H1 (cell line): ENCODE data around the gene PNPLA8. TPM values are rescaled to one million over a fixed set of nuclear protein-coding genes. Genes with fewer than 3 reads are reported as not detected.

ENCODE experiments used
- CTCF ChIA-PET: fragments of 300-600 bp; sonication (Branson Sonifier 250); formaldehyde crosslinking; loops from one replicate; lab custom pipeline; 2021; ENCODE audit not compliant: partially characterized antibody; lab: Charles Lee
- POLR2A ChIA-PET: fragments of 300-600 bp; sonication (Branson Sonifier 250); formaldehyde crosslinking; loops from one replicate; lab custom pipeline; 2021; ENCODE audit warnings: inconsistent platforms; ENCODE audit not compliant: partially characterized antibody; lab: Charles Lee
- DNase-seq, 2 experiments: peaks; one replicate each; pipeline versions ENCODE4 v3.0.0 to v3.0.0-alpha.2; 2010 to 2022; ENCODE audit warnings: low spot score in 2 of 2, low read depth in 1 of 2, mixed read lengths in 1 of 2
- FAIRE-seq: peaks from 2 replicates; lab custom pipeline; 2011; peaks lifted over from hg19 to GRCh38; lab: Jason Lieb, UNC
- H2AFZ ChIP-seq: 2 replicates; pipeline ENCODE4 v1.8.1; 2012; ENCODE audit warnings: low read length, inconsistent platforms
- H2AK5ac ChIP-seq: 2 replicates; pipeline ENCODE4 v1.6.1; 2013; ENCODE audit warnings: low read depth, low read length
- H2BK120ac ChIP-seq: replicated peaks from 2 replicates; pipeline ENCODE3; 2013; ENCODE audit warnings: low read depth, low read length, inconsistent platforms
- H2BK12ac ChIP-seq: 2 replicates; pipeline ENCODE4 v1.6.1; 2013; ENCODE audit warnings: low read depth, low read length
- H2BK15ac ChIP-seq: 2 replicates; pipeline ENCODE4 v1.6.1; 2013; ENCODE audit warnings: low read length
- H2BK20ac ChIP-seq: 2 replicates; pipeline ENCODE4 v1.6.1; 2013; ENCODE audit warnings: low read length
- H2BK5ac ChIP-seq: 2 replicates; pipeline ENCODE4 v1.6.1; 2013; ENCODE audit warnings: low read depth, low read length
- H3K14ac ChIP-seq: 2 replicates; pipeline ENCODE4 v1.6.1; 2013; ENCODE audit warnings: inconsistent platforms; ENCODE audit not compliant: insufficient read length
- H3K18ac ChIP-seq: 2 replicates; pipeline ENCODE4 v1.6.1; 2013; ENCODE audit warnings: low read length; ENCODE audit errors: extremely low read depth
- H3K23ac ChIP-seq: 2 replicates; pipeline ENCODE4 v1.6.1; 2013; ENCODE audit warnings: inconsistent platforms; ENCODE audit not compliant: insufficient read length
- H3K23me2 ChIP-seq: 2 replicates; pipeline ENCODE4 v1.6.1; 2013; ENCODE audit warnings: low read depth, low read length
- H3K27ac ChIP-seq: 2 replicates; pipeline ENCODE4 v1.6.1; 2011; ENCODE audit warnings: low read depth, low read length, inconsistent platforms
- H3K27me3 ChIP-seq, 4 experiments: replicated peaks in 1 of 4; 1 replicate in 1 of 4; 2 replicates in 3 of 4; pipeline versions ENCODE4 v1.6.1 to v1.8.1; 2011 to 2013; ENCODE audit warnings: low read length in 3 of 4, mild to moderate bottlenecking in 3 of 4, inconsistent platforms in 2 of 4, mixed read lengths in 2 of 4, moderate library complexity in 1 of 4; ENCODE audit not compliant: control insufficient read depth in 3 of 4, insufficient read depth in 3 of 4; ENCODE audit errors: extremely low read depth in 1 of 4
- H3K36me3 ChIP-seq, 4 experiments: 2 replicates each; pipeline versions ENCODE4 v1.6.1 to v1.8.1; 2011 to 2013; ENCODE audit warnings: mild to moderate bottlenecking in 4 of 4, low read length in 3 of 4, moderate library complexity in 2 of 4, control low read depth in 1 of 4, inconsistent platforms in 1 of 4; ENCODE audit not compliant: insufficient read depth in 4 of 4, control insufficient read depth in 2 of 4
- H3K4ac ChIP-seq: replicated peaks from 2 replicates; pipeline ENCODE3; 2013; ENCODE audit warnings: low read length, low read depth, mixed read lengths, inconsistent platforms; ENCODE audit not compliant: insufficient read length
- H3K4me1 ChIP-seq, 4 experiments: replicated peaks in 1 of 4; 1 replicate in 1 of 4; 2 replicates in 3 of 4; pipeline versions ENCODE4 v1.6.1 to v1.8.1; 2011 to 2013; ENCODE audit warnings: low read length in 3 of 4, inconsistent platforms in 2 of 4, mixed read lengths in 1 of 4; ENCODE audit not compliant: insufficient read depth in 4 of 4, control insufficient read depth in 3 of 4
- H3K4me2 ChIP-seq, 2 experiments: 2 replicates each; pipeline versions ENCODE4 v1.6.1 to v1.8.1; 2011 to 2013; ENCODE audit warnings: low read depth in 2 of 2, low read length in 2 of 2, control low read depth in 1 of 2, inconsistent platforms in 1 of 2, mild to moderate bottlenecking in 1 of 2; ENCODE audit not compliant: insufficient read depth in 1 of 2
- H3K4me3 ChIP-seq, 4 experiments: fragments of 200-600, 300-600 bp in 1 of 4; sonication (generic), shearing (Covaris generic), sonication (Bioruptor Twin) in 1 of 4; 2 replicates each; pipeline versions ENCODE4 v1.5.1 to v1.8.1; 2011 to 2016; ENCODE audit warnings: low read length in 4 of 4, low read depth in 3 of 4, control low read depth in 2 of 4, inconsistent platforms in 2 of 4, mild to moderate bottlenecking in 2 of 4, mixed read lengths in 1 of 4, moderate library complexity in 1 of 4; ENCODE audit not compliant: insufficient read depth in 2 of 4; ENCODE audit errors: extremely low read depth in 1 of 4
- H3K56ac ChIP-seq: replicated peaks from 2 replicates; pipeline ENCODE3; 2013; ENCODE audit warnings: low read depth, mild to moderate bottlenecking, mixed read lengths, low read length, inconsistent platforms; ENCODE audit not compliant: insufficient read length
- H3K79me1 ChIP-seq: 2 replicates; pipeline ENCODE4 v1.6.1; 2013; ENCODE audit warnings: low read depth, low read length, control low read depth
- H3K79me2 ChIP-seq, 2 experiments: 2 replicates each; pipeline versions ENCODE4 v1.6.1 to v1.8.1; 2012 to 2013; ENCODE audit warnings: low read length in 2 of 2, mild to moderate bottlenecking in 2 of 2, inconsistent platforms in 1 of 2; ENCODE audit not compliant: insufficient read depth in 2 of 2, control insufficient read depth in 1 of 2
- H3K9ac ChIP-seq, 4 experiments: replicated peaks in 1 of 4; 1 replicate in 1 of 4; 2 replicates in 3 of 4; pipeline versions ENCODE4 v1.6.1 to v1.8.1; 2011 to 2013; ENCODE audit warnings: low read depth in 3 of 4, low read length in 3 of 4, control low read depth in 2 of 4, mild to moderate bottlenecking in 2 of 4, moderate library complexity in 2 of 4, inconsistent platforms in 1 of 4; ENCODE audit errors: extremely low read depth in 1 of 4
- H3K9me3 ChIP-seq, 2 experiments: 2 replicates each; pipeline versions ENCODE4 v1.6.1 to v1.8.1; 2012 to 2013; ENCODE audit warnings: mild to moderate bottlenecking in 2 of 2, moderate library complexity in 2 of 2, control low read depth in 1 of 2, inconsistent platforms in 1 of 2, low read depth in 1 of 2, low read length in 1 of 2, mixed read lengths in 1 of 2; ENCODE audit not compliant: insufficient read depth in 2 of 2
- H4K20me1 ChIP-seq, 2 experiments: replicated peaks in 1 of 2; 2 replicates each; pipeline versions ENCODE3 to v1.8.1; 2011 to 2013; ENCODE audit warnings: inconsistent platforms in 2 of 2, low read length in 2 of 2, mild to moderate bottlenecking in 1 of 2; ENCODE audit not compliant: insufficient read depth in 2 of 2, control insufficient read depth in 1 of 2
- H4K5ac ChIP-seq: 2 replicates; pipeline ENCODE4 v1.6.1; 2013; ENCODE audit warnings: low read length, low read depth, mixed read lengths, inconsistent platforms; ENCODE audit not compliant: insufficient read length
- H4K8ac ChIP-seq: 2 replicates; pipeline ENCODE4 v1.8.0; 2013; ENCODE audit warnings: mild to moderate bottlenecking, moderate library complexity, low read length, inconsistent platforms; ENCODE audit not compliant: insufficient read depth; ENCODE audit errors: extremely low read depth
- H4K91ac ChIP-seq: replicated peaks from 2 replicates; pipeline ENCODE3; 2013; ENCODE audit warnings: low read length, mixed read lengths, inconsistent platforms; ENCODE audit not compliant: insufficient read length
- ATF2 ChIP-seq: IDR thresholded peaks from 2 replicates; pipeline ENCODE4 v1.6.1; 2012; ENCODE audit warnings: low read length, inconsistent platforms
- BACH1 ChIP-seq: IDR thresholded peaks from 2 replicates; pipeline ENCODE4 v1.6.1; 2012; ENCODE audit warnings: low read length, improper control_type of control experiment
- EP300 ChIP-seq, 2 experiments: IDR thresholded peaks; 1 replicate in 1 of 2; 2 replicates in 1 of 2; pipeline ENCODE4 v1.6.1; 2011 to 2012; ENCODE audit warnings: low read depth in 2 of 2, low read length in 2 of 2, mild to moderate bottlenecking in 2 of 2, borderline replicate concordance in 1 of 2, inconsistent platforms in 1 of 2, moderate library complexity in 1 of 2
- FOSL1 ChIP-seq: IDR thresholded peaks from 2 replicates; pipeline ENCODE4 v1.6.1; 2011; ENCODE audit warnings: mild to moderate bottlenecking, low read depth, low read length, moderate library complexity; ENCODE audit not compliant: insufficient read depth
- JUN ChIP-seq: IDR thresholded peaks from 2 replicates; pipeline ENCODE4 v1.6.1; 2011; ENCODE audit warnings: low read depth, mild to moderate bottlenecking, improper control_type of control experiment, low read length
- MAX ChIP-seq: IDR thresholded peaks from 2 replicates; pipeline ENCODE4 v1.6.1; 2012; ENCODE audit warnings: inconsistent platforms
- NRF1 ChIP-seq: IDR thresholded peaks from 2 replicates; pipeline ENCODE4 v1.6.1; 2011; ENCODE audit warnings: mild to moderate bottlenecking, low read depth, low read length, improper control_type of control experiment
- PHF8 ChIP-seq: fragments of 200-600 bp; sonication (generic); conservative IDR thresholded peaks from 2 replicates; pipeline ENCODE4 v1.7.1; 2012; ENCODE audit warnings: low read depth, mild to moderate bottlenecking, inconsistent platforms, low read length, moderate library complexity
- POU5F1 ChIP-seq: IDR thresholded peaks from 2 replicates; pipeline ENCODE4 v1.6.1; 2011; ENCODE audit warnings: low read depth, mild to moderate bottlenecking, low read length, moderate library complexity
- RXRA ChIP-seq: IDR thresholded peaks from 2 replicates; pipeline ENCODE4 v1.6.1; 2011; ENCODE audit warnings: low read depth, mild to moderate bottlenecking, low read length, moderate library complexity; ENCODE audit not compliant: insufficient read depth
- TAF1 ChIP-seq: IDR thresholded peaks from 2 replicates; pipeline ENCODE4 v1.6.1; 2011; ENCODE audit warnings: mild to moderate bottlenecking, low read depth, low read length
- WGBS, 2 experiments: shearing (Covaris generic) in 1 of 2; methylation state at CpG; one replicate each; pipeline versions ENCODE4 v1.1.6 to v1.1.7; 2013 to 2015; ENCODE audit warnings: low lambda C conversion rate in 2 of 2, mixed read lengths in 2 of 2, inconsistent platforms in 1 of 2, low coverage in 1 of 2, missing lambda C conversion rate in 1 of 2; ENCODE audit not compliant: insufficient replicate concordance in 2 of 2, insufficient coverage in 1 of 2, insufficient read length in 1 of 2; ENCODE audit errors: extremely low coverage in 1 of 2, missing lambda C conversion rate in 1 of 2; 5-methylcytosine and 5-hydroxymethylcytosine counted together
- polyA plus RNA-seq, 7 experiments: library from polyadenylated mRNA; depleted of rRNA in 3 of 7; stranded (reverse) in 5 of 7; unstranded in 2 of 7; fragments of >200 nt in 5 of 7; fragments of 200-250 nt in 2 of 7; gene quantifications; 1 replicate in 5 of 7; 2 replicates in 1 of 7; 4 replicates in 1 of 7; pipeline versions ENCODE4 v1.2.1 to v1.2.3, GENCODE V29; 2011 to 2013; ENCODE audit warnings: missing spikeins in 2 of 7, mixed read lengths in 2 of 7
- total RNA-seq: library from RNA; stranded (reverse); fragmentation: NEBNext Ultra II Directional; extraction: Animal tissue kit (Norgen Biotek cat#: 25700); gene quantifications from 2 replicates; pipeline ENCODE4 v1.2.1, GENCODE V29; 2021

The PNPLA8 gene
- total and polyA plus RNA-seq, 2 of the 8 experiments (the other 6 are each of a cell fraction or from before 2014, with no cell fraction given): 3.8 to 11.2 TPM

- H4K8ac ChIP-seq: no peak overlapping the region
- H3K23ac ChIP-seq: no peak overlapping the region
- no peak overlapping the region for H3K9ac ChIP-seq
- H2BK120ac ChIP-seq: no peak overlapping the region
- no peaks in the 10 kb centered on the region for H3K23me2 ChIP-seq
- TF ChIP-seq PHF8 (no peak), ATF2 (no peak), NRF1 (no peak), POU5F1 (no peak), RXRA (no peak), TAF1 (no peak), JUN (no peak), BACH1 (no peak), MAX (no peak), FOSL1 (no peak), EP300 (IDR thresholded peaks at IDR 0.05; ENCODE audit: borderline replicate concordance in 1 of 2, low read depth in 2 of 2, low read length in 2 of 2) (no peak)
- no peak overlapping the region for H2AFZ ChIP-seq
- H4K5ac ChIP-seq: no peak overlapping the region
- no peaks in the 10 kb centered on the region for H3K79me2 ChIP-seq
- no peak overlapping the region for H3K4ac ChIP-seq
- ChIA-PET POLR2A (interaction anchor here (1.5 kb wide), 1 partner anchor 10 kb away, joined by 5 read pairs; the partner anchor contains the start of genes DNAJB9 and THAP5), CTCF (no interaction called here)
- no peak overlapping the region for H4K91ac ChIP-seq
- 87% methylated on average over 4 of the region's 4 CpGs; no CpG with 5 or more reads in 1 of the 2 experiments for WGBS, 2 experiments
- peaks cover 0 to 1% (median 0%) of the 10 kb centered on the region in 4 experiments; a peak in 1 of 8 replicates for H3K36me3 ChIP-seq
- no peak overlapping the region for H3K4me3 ChIP-seq
- H2BK5ac ChIP-seq: no peak overlapping the region
- no peak overlapping the region for H3K27ac ChIP-seq
- H3K4me2 ChIP-seq: no peak overlapping the region
- H2BK15ac ChIP-seq: no peak overlapping the region
- H2AK5ac ChIP-seq: no peak overlapping the region
- peaks cover 11 to 18% of the 10 kb centered on the region in 2 experiments for H3K9me3 ChIP-seq
- no peak overlapping the region for H2BK12ac ChIP-seq
- no peak overlapping the region for H3K18ac ChIP-seq
- H3K14ac ChIP-seq: no peak overlapping the region
- no peaks in the 10 kb centered on the region for H4K20me1 ChIP-seq
- DNase-seq (no peak), FAIRE-seq (no peak)
- H3K27me3 ChIP-seq: no peaks in the 10 kb centered on the region
- no peak overlapping the region for H2BK20ac ChIP-seq
- no peaks in the 10 kb centered on the region for H3K4me1 ChIP-seq
- no peak overlapping the region for H3K56ac ChIP-seq
- H3K79me1 ChIP-seq: no peaks in the 10 kb centered on the region
Observed at GRCh38 chr7:108559253-108559652, 33.3 kb upstream of the PNPLA8 start.
